ENCODE measurements around the gene USP10.
"Not testable (repeated sequence)": the region's sequence is repeated elsewhere in the genome, so short reads cannot be mapped to it uniquely, and the experiment has no call there.

Gene USP10

GRCh38 chr16:84680843-84681629 lies 18.8 kb upstream of the USP10 start:
- H3K27ac ChIP-seq: no peak overlapping the region
- TF ChIP-seq, protein P1, sequence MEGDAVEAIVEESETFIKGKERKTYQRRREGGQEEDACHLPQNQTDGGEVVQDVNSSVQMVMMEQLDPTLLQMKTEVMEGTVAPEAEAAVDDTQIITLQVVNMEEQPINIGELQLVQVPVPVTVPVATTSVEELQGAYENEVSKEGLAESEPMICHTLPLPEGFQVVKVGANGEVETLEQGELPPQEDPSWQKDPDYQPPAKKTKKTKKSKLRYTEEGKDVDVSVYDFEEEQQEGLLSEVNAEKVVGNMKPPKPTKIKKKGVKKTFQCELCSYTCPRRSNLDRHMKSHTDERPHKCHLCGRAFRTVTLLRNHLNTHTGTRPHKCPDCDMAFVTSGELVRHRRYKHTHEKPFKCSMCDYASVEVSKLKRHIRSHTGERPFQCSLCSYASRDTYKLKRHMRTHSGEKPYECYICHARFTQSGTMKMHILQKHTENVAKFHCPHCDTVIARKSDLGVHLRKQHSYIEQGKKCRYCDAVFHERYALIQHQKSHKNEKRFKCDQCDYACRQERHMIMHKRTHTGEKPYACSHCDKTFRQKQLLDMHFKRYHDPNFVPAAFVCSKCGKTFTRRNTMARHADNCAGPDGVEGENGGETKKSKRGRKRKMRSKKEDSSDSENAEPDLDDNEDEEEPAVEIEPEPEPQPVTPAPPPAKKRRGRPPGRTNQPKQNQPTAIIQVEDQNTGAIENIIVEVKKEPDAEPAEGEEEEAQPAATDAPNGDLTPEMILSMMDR (conservative IDR thresholded peaks at IDR 0.05): no peak
- no peak for TF ChIP-seq ZFX (IDR thresholded peaks at IDR 0.05)

- TF ChIP-seq, protein P1 (conservative IDR thresholded peaks at IDR 0.05): no peak
- TF ChIP-seq ZFX (IDR thresholded peaks at IDR 0.05): no peak
- no peak overlapping the region for H3K27ac ChIP-seq
Measured at GRCh38 chr16:84683691-84684591, 15.9 kb upstream of the USP10 start.

DNA sequence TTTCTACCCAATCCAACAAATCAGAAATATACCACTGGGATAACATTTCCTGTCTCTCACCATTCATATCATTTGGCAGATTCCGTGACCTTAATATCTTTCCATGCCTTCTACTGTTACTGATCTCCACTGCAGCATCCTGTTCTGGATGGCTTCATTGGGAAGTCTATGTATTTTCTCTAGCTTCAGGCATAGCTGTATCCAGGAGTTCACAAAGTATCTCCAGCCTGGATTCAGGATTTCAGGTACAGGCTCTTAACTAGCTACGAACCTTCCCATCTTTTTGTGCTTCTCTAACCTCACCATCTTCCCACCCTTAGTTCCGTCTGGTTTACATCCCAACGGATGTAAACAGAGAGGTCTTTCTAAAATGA lies 15.2 kb upstream of the USP10 start:
- TF ChIP-seq ZFX (IDR thresholded peaks at IDR 0.05): no peak
- TF ChIP-seq, protein P1 (conservative IDR thresholded peaks at IDR 0.05): no peak
- H3K27ac ChIP-seq: no peak overlapping the region

- no peak overlapping the region for H3K27ac ChIP-seq
- TF ChIP-seq, protein P1 (conservative IDR thresholded peaks at IDR 0.05): no peak
- TF ChIP-seq ZFX (IDR thresholded peaks at IDR 0.05): no peak
Measured at GRCh38 chr16:84685210-84685609, 14.6 kb upstream of the USP10 start.

- no peak overlapping the region for H3K27ac ChIP-seq
- TF ChIP-seq, protein P1 (conservative IDR thresholded peaks at IDR 0.05): no peak
- no peak for TF ChIP-seq ZFX (IDR thresholded peaks at IDR 0.05)
Measured at GRCh38 chr16:84686707-84687298, 13.0 kb upstream of the USP10 start.

DNA sequence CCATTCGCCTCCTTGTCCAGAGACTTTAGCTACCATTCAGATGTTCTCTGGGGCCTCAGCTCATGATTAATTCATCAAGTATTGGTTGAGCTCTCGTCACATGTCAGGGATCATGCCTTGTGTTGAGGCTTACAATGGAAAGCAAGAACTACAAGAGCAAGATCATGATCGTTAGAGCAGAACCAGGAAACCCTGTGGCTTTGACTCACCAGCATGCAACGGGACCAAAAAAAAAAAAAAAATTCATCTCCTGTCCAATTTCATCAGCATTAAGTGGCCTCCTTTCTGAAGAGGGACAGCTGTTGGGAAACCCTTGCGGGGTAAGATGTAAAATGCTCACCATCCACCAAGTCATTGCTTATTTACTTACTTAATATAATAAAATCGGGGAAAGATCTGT lies 12.1 kb upstream of the USP10 start:
- H3K27ac ChIP-seq: no peak overlapping the region
- TF ChIP-seq ZFX (IDR thresholded peaks at IDR 0.05): no peak
- TF ChIP-seq, protein P1 (conservative IDR thresholded peaks at IDR 0.05): no peak

- not testable (repeated sequence) for H3K27ac ChIP-seq
Measured at GRCh38 chr16:84688163-84688562, 11.6 kb upstream of the USP10 start.

Measured in C4-2B (cell line).